Naive thymus-derived CD8-positive, alpha-beta T cell (primary cell): ENCODE results near the gene CELF1. TPM values are rescaled to one million over a fixed set of nuclear protein-coding genes. Genes with fewer than 3 reads are reported as not detected.

Experiments used
- ATAC-seq, 2 donors: fragments of 150-1000 bp; cut with Tn5 transposase in 1 of 2; sonication (Bioruptor Pico), chemical (Tn5 transposase) in 1 of 2; 1 replicate in 1 of 2; 2 replicates in 1 of 2; pipeline ENCODE4 v1.10.0; 2021; ENCODE audit warnings: mild to moderate bottlenecking in 2 of 2, moderate library complexity in 2 of 2
- POLR2A ChIA-PET: fragments of 350-600 bp; sonication (Branson Sonifier 250); formaldehyde crosslinking; loops from one replicate; lab custom pipeline; 2021; ENCODE audit warnings: antibody characterized with exemption; lab: Charles Lee
- DNase-seq, 10 donors: peaks; one replicate each; pipeline versions ENCODE4 v3.0.0 to v3.0.0-alpha.2; 2020 to 2022
- H3K27ac Mint-ChIP-seq, 10 donors: one replicate each; pipeline ENCODE4 v1.8.0; 2020 to 2022; ENCODE audit warnings: mild to moderate bottlenecking in 10 of 10, mixed read lengths in 10 of 10, moderate library complexity in 4 of 10, inconsistent platforms in 1 of 10
- H3K27me3 Mint-ChIP-seq, 5 donors: one replicate each; pipeline ENCODE4 v1.8.0; 2021 to 2022; ENCODE audit warnings: mixed read lengths in 5 of 5
- H3K36me3 Mint-ChIP-seq, 3 donors: one replicate each; pipeline ENCODE4 v1.8.0; 2020 to 2022; ENCODE audit warnings: mixed read lengths in 3 of 3, mild to moderate bottlenecking in 2 of 3, inconsistent platforms in 1 of 3
- H3K4me1 Mint-ChIP-seq, 4 donors: one replicate each; pipeline ENCODE4 v1.8.0; 2021 to 2022; ENCODE audit warnings: mixed read lengths in 4 of 4
- H3K4me3 Mint-ChIP-seq, 10 donors: one replicate each; pipeline ENCODE4 v1.8.0; 2020 to 2022; ENCODE audit warnings: mild to moderate bottlenecking in 10 of 10, mixed read lengths in 10 of 10, moderate library complexity in 6 of 10, inconsistent platforms in 1 of 10
- H3K9me3 Mint-ChIP-seq, 9 donors: one replicate each; pipeline ENCODE4 v1.8.0; 2020 to 2022; ENCODE audit warnings: mixed read lengths in 9 of 9, mild to moderate bottlenecking in 3 of 9, inconsistent platforms in 1 of 9, moderate library complexity in 1 of 9
- polyA plus RNA-seq, 3 donors: library from polyadenylated mRNA; unstranded; fragments of 300-500 nt; fragmentation: Illumina TruSeq; gene quantifications; one replicate each; pipeline ENCODE4 v1.2.3, GENCODE V29; 2021
- total RNA-seq, 8 experiments: library from RNA in 2 of 8; stranded (reverse) in 2 of 8; gene quantifications; one replicate each; pipeline ENCODE4 v1.2.3 and lab custom pipeline; 2021 to 2026

The CELF1 gene
- total and polyA plus RNA-seq, 5 experiments from 2014 or later, result 45.3 to 138 (median 79.3) TPM

GRCh38 chr11:47488674-47489394 lies 64.1 kb downstream of the CELF1 start:
- ATAC-seq (no peak), DNase-seq (no peak)
- Mint-ChIP-seq H3K27ac (peak overlapping the region in 5 of 10 donors; percentile 3 to 45 (median 37)), H3K36me3 (peaks cover 0 to 51% (median 5%) of the 10 kb centered on the region in 3 donors), H3K27me3 (no peaks in the 10 kb centered on the region), H3K9me3 (no peaks in the 10 kb centered on the region), H3K4me3 (no peak overlapping the region), H3K4me1 (peaks cover 5 to 16% (median 11%) of the 10 kb centered on the region in 4 donors)
- POLR2A ChIA-PET, result no interaction called here

- no peak for ATAC-seq
- no peaks in the 10 kb centered on the region for H3K9me3 Mint-ChIP-seq
- POLR2A ChIA-PET, result no interaction called here
- H3K27me3 Mint-ChIP-seq, result no peaks in the 10 kb centered on the region
- H3K4me3 Mint-ChIP-seq, result no peak overlapping the region
- DNase-seq, result no peak
- H3K27ac Mint-ChIP-seq, result peak overlapping the region in 6 of 10 donors; percentile 6 to 71 (median 54)
- peaks cover 4 to 12% (median 7%) of the 10 kb centered on the region in 4 donors for H3K4me1 Mint-ChIP-seq
- peaks cover 0 to 59% (median 3%) of the 10 kb centered on the region in 3 donors for H3K36me3 Mint-ChIP-seq
Observed at GRCh38 chr11:47488111-47488510, 64.8 kb downstream of the CELF1 start.

GRCh38 chr11:47487421-47487820 lies 65.5 kb downstream of the CELF1 start:
- H3K4me1 Mint-ChIP-seq, result peaks cover 0 to 7% (median 3%) of the 10 kb centered on the region in 4 donors
- no peak for ATAC-seq
- H3K27me3 Mint-ChIP-seq, result no peaks in the 10 kb centered on the region
- no peak for DNase-seq
- no peak overlapping the region for H3K4me3 Mint-ChIP-seq
- POLR2A ChIA-PET, result no interaction called here
- H3K36me3 Mint-ChIP-seq, result peaks cover 0 to 65% (median 10%) of the 10 kb centered on the region in 3 donors
- no peaks in the 10 kb centered on the region for H3K9me3 Mint-ChIP-seq
- peak overlapping the region in 4 of 10 donors; percentile 6 to 63 (median 44) for H3K27ac Mint-ChIP-seq

GRCh38 chr11:47485107-47485506 lies 67.8 kb downstream of the CELF1 start:
- Mint-ChIP-seq H3K27me3 (no peaks in the 10 kb centered on the region), H3K9me3 (no peaks in the 10 kb centered on the region), H3K36me3 (peaks cover 0 to 86% (median 13%) of the 10 kb centered on the region in 3 donors), H3K27ac (peak overlapping the region in 1 of 10 donors; percentile 49), H3K4me1 (peaks cover 0 to 2% (median under 1%) of the 10 kb centered on the region in 4 donors), H3K4me3 (no peak overlapping the region)
- DNase-seq, result no peak
- ATAC-seq, result no peak
- POLR2A ChIA-PET, result interaction anchor here (0.7 kb wide), 1 partner anchor 79 kb away, joined by 3 read pairs; no protein-coding TSS in a partner anchor

- no peak overlapping the region for H3K4me3 Mint-ChIP-seq
- no peaks in the 10 kb centered on the region for H3K27me3 Mint-ChIP-seq
- DNase-seq (no peak), ATAC-seq (no peak)
- POLR2A ChIA-PET, result interaction anchor here (0.6 kb wide), 1 partner anchor 250 kb away, joined by 3 read pairs; no protein-coding TSS in a partner anchor
- peaks cover 0 to 94% (median 16%) of the 10 kb centered on the region in 3 donors for H3K36me3 Mint-ChIP-seq
- no peaks in the 10 kb centered on the region for H3K9me3 Mint-ChIP-seq
- peaks cover 0 to 2% (median 0%) of the 10 kb centered on the region in 4 donors for H3K4me1 Mint-ChIP-seq
- peak overlapping the region in 6 of 10 donors; percentile 15 to 66 (median 40) for H3K27ac Mint-ChIP-seq
Observed at GRCh38 chr11:47483457-47483856, 69.5 kb downstream of the CELF1 start.

GRCh38 chr11:47480762-47481161 lies 72.2 kb downstream of the CELF1 start:
- POLR2A ChIA-PET, result interaction anchor here (0.5 kb wide), 1 partner anchor 378 kb away, joined by 7 read pairs; no protein-coding TSS in a partner anchor
- H3K4me3 Mint-ChIP-seq, result no peak overlapping the region

GRCh38 chr11:47478651-47479329 lies 74.1 kb downstream of the CELF1 start:
- ATAC-seq (no peak), DNase-seq (no peak)
- peaks cover 8 to 97% (median 15%) of the 10 kb centered on the region in 3 donors for H3K36me3 Mint-ChIP-seq
- peaks cover 0 to 2% (median 1%) of the 10 kb centered on the region in 4 donors for H3K4me1 Mint-ChIP-seq
- POLR2A ChIA-PET, result no interaction called here
- H3K9me3 Mint-ChIP-seq, result no peaks in the 10 kb centered on the region
- no peaks in the 10 kb centered on the region for H3K27me3 Mint-ChIP-seq
- no peak overlapping the region for H3K4me3 Mint-ChIP-seq
- peak overlapping the region in 1 of 10 donors; percentile 56 for H3K27ac Mint-ChIP-seq

More at GRCh38 chr11:47480762-47481161, 72.2 kb downstream of the CELF1 start:
- no peak overlapping the region for H3K27ac Mint-ChIP-seq
- peaks cover 0 to 2% (median 1%) of the 10 kb centered on the region in 4 donors for H3K4me1 Mint-ChIP-seq
- DNase-seq (no peak), ATAC-seq (no peak)
- peaks cover 0 to 95% (median 13%) of the 10 kb centered on the region in 3 donors for H3K36me3 Mint-ChIP-seq
- no peaks in the 10 kb centered on the region for H3K27me3 Mint-ChIP-seq
- H3K9me3 Mint-ChIP-seq, result no peaks in the 10 kb centered on the region

- no peak for DNase-seq
- no peak overlapping the region for H3K4me3 Mint-ChIP-seq
- H3K4me1 Mint-ChIP-seq, result peaks cover 0 to 5% (median 1%) of the 10 kb centered on the region in 4 donors
- no peak for ATAC-seq
- H3K27me3 Mint-ChIP-seq, result no peaks in the 10 kb centered on the region
- POLR2A ChIA-PET, result no interaction called here
- H3K36me3 Mint-ChIP-seq, result peaks cover 8 to 97% (median 12%) of the 10 kb centered on the region in 3 donors
- H3K9me3 Mint-ChIP-seq, result no peaks in the 10 kb centered on the region
- H3K27ac Mint-ChIP-seq, result peak overlapping the region in 6 of 10 donors; percentile 24 to 84 (median 58)
Observed at GRCh38 chr11:47477753-47478152, 75.2 kb downstream of the CELF1 start.

GRCh38 chr11:47477323-47477722 lies 75.6 kb downstream of the CELF1 start:
- Mint-ChIP-seq H3K9me3 (no peaks in the 10 kb centered on the region), H3K36me3 (peaks cover 8 to 97% (median 8%) of the 10 kb centered on the region in 3 donors), H3K4me3 (no peak overlapping the region), H3K4me1 (peaks cover 0 to 5% (median 1%) of the 10 kb centered on the region in 4 donors), H3K27me3 (no peaks in the 10 kb centered on the region), H3K27ac (peak overlapping the region in 5 of 10 donors; percentile 27 to 63 (median 34))
- DNase-seq, result no peak
- POLR2A ChIA-PET, result no interaction called here
- ATAC-seq, result no peak

- DNase-seq (no peak), ATAC-seq (no peak)
- H3K36me3 Mint-ChIP-seq, result peaks cover 3 to 94% (median 8%) of the 10 kb centered on the region in 3 donors
- H3K4me3 Mint-ChIP-seq, result no peak overlapping the region
- peaks cover 3 to 12% (median 10%) of the 10 kb centered on the region in 4 donors for H3K4me1 Mint-ChIP-seq
- H3K27me3 Mint-ChIP-seq, result no peaks in the 10 kb centered on the region
- H3K9me3 Mint-ChIP-seq, result no peaks in the 10 kb centered on the region
- peak overlapping the region in 6 of 10 donors; percentile 23 to 90 (median 50) for H3K27ac Mint-ChIP-seq
- POLR2A ChIA-PET, result interaction anchor here (0.5 to 0.6 kb wide), 2 partner anchors 15 to 198 kb away, joined by 3 to 4 read pairs; no protein-coding TSS in a partner anchor
Observed at GRCh38 chr11:47470671-47471070, 82.3 kb downstream of the CELF1 start.

GRCh38 chr11:47469361-47470179 lies 83.4 kb downstream of the CELF1 start:
- Mint-ChIP-seq H3K4me3 (no peak overlapping the region), H3K27ac (peak overlapping the region; percentile 10 to 86 (median 42)), H3K9me3 (no peaks in the 10 kb centered on the region), H3K4me1 (peaks cover 3 to 14% (median 11%) of the 10 kb centered on the region in 4 donors), H3K36me3 (peaks cover 0 to 89% (median 5%) of the 10 kb centered on the region in 3 donors), H3K27me3 (no peaks in the 10 kb centered on the region)
- ATAC-seq, result no peak
- no peak for DNase-seq
- POLR2A ChIA-PET, result interaction anchor here (0.5 kb wide), 1 partner anchor 16 kb away, joined by 3 read pairs; no protein-coding TSS in a partner anchor
